HepG2 (cell line): ENCODE measurements around the gene SELENOM. TPM values are rescaled to one million over a fixed set of nuclear protein-coding genes. Genes with fewer than 3 reads are reported as not detected.

Source experiments
- ATAC-seq: fragments of 200-7000 bp; cut with Tn5 transposase; 3 replicates; pipeline ENCODE4 v1.9.1; 2020; ENCODE audit warnings: mild to moderate bottlenecking, moderate library complexity
- BruUV-seq: library from RNA; stranded (reverse); fragments of 400-500 nt; replicated peaks from 2 replicates; lab custom pipeline; 2021; lab: Mats Ljungman, UMichigan
- CTCF ChIA-PET: fragments of 300-600 bp; formaldehyde crosslinking; extraction: SDS; loops from one replicate; lab custom pipeline; 2021; ENCODE audit warnings: low total read pairs, inconsistent platforms, low intra/inter-chr PET ratio; lab: Yijun Ruan, JAX
- POLR2A ChIA-PET: fragments of 350-600 bp; sonication (Branson Sonifier 250); formaldehyde crosslinking; loops from one replicate; lab custom pipeline; 2020; ENCODE audit warnings: antibody characterized with exemption, inconsistent platforms; lab: Yijun Ruan, JAX
- DNase-seq: peaks from one replicate; pipeline ENCODE4 v3.0.0-alpha.2; 2015; ENCODE audit warnings: low spot score
- FAIRE-seq: peaks from 3 replicates; lab custom pipeline; 2011; peaks lifted over from hg19 to GRCh38; lab: Jason Lieb, UNC
- H2AFZ ChIP-seq: one replicate; pipeline ENCODE4 v1.6.1; 2011; ENCODE audit warnings: low read length, inconsistent platforms
- H3K27ac ChIP-seq: fragments of 300-600 bp; 3 replicates; pipeline ENCODE4 v1.8.0; 2011; ENCODE audit warnings: mixed run types, mild to moderate bottlenecking, mixed read lengths, low read length, inconsistent platforms; ENCODE audit not compliant: insufficient read depth; ENCODE audit errors: extremely low read length
- H3K27me3 ChIP-seq, 2 experiments: fragments of 200-600 bp in 1 of 2; 2 replicates in 1 of 2; 3 replicates in 1 of 2; pipeline versions ENCODE4 v1.6.0 to v1.8.0; 2011; ENCODE audit warnings: low read length in 2 of 2, mild to moderate bottlenecking in 2 of 2, moderate library complexity in 2 of 2, inconsistent platforms in 1 of 2; ENCODE audit not compliant: insufficient read depth in 2 of 2, control insufficient read depth in 1 of 2
- H3K36me3 ChIP-seq, 2 experiments: fragments of 200-600 bp in 1 of 2; replicated peaks in 1 of 2; 2 replicates in 1 of 2; 3 replicates in 1 of 2; pipeline versions ENCODE4 v1.5.1 to v1.8.0; 2011; ENCODE audit warnings: low read length in 2 of 2, inconsistent platforms in 1 of 2; ENCODE audit not compliant: insufficient read depth in 2 of 2, control insufficient read depth in 1 of 2
- H3K4me1 ChIP-seq: 2 replicates; pipeline ENCODE4 v1.5.1; 2012; ENCODE audit warnings: low read length, inconsistent platforms; ENCODE audit not compliant: insufficient read depth
- H3K4me2 ChIP-seq: 2 replicates; pipeline ENCODE4 v1.6.0; 2011; ENCODE audit warnings: low read depth, low read length, inconsistent platforms
- H3K4me3 ChIP-seq, 3 experiments: fragments of 200-600 bp in 1 of 3; sonication (generic), shearing (Covaris generic) in 1 of 3; replicated peaks in 1 of 3; 2 replicates each; pipeline ENCODE4 v1.5.1; 2011 to 2016; ENCODE audit warnings: low read length in 3 of 3, inconsistent platforms in 2 of 3, low read depth in 2 of 3, mild to moderate bottlenecking in 2 of 3, control low read depth in 1 of 3, mixed read lengths in 1 of 3; ENCODE audit not compliant: insufficient read depth in 1 of 3
- H3K79me2 ChIP-seq: one replicate; pipeline ENCODE4 v1.6.1; 2011; ENCODE audit warnings: low read length, inconsistent platforms; ENCODE audit not compliant: insufficient read depth
- H3K9ac ChIP-seq: 2 replicates; pipeline ENCODE4 v1.6.0; 2011; ENCODE audit warnings: mild to moderate bottlenecking, low read depth, low read length, inconsistent platforms; ENCODE audit not compliant: insufficient read depth
- H3K9me3 ChIP-seq: 2 replicates; pipeline ENCODE4 v1.5.1; 2012; ENCODE audit warnings: mild to moderate bottlenecking, low read length
- H4K20me1 ChIP-seq: 2 replicates; pipeline ENCODE4 v1.6.0; 2011; ENCODE audit warnings: inconsistent platforms, mild to moderate bottlenecking, low read length, moderate library complexity; ENCODE audit not compliant: insufficient read depth
- RORA ChIP-seq: sonication (generic); formaldehyde crosslinking; IDR thresholded peaks from 2 replicates; pipeline ENCODE4 v1.5.0; 2020; ENCODE audit warnings: mild to moderate bottlenecking, missing genetic modification reagents, moderate library complexity
- ZNF180 ChIP-seq: sonication (generic); formaldehyde crosslinking; IDR thresholded peaks from 2 replicates; pipeline ENCODE4 v1.4.0; 2020; ENCODE audit warnings: low read depth, missing genetic modification reagents, borderline replicate concordance
- ZNF558 ChIP-seq: sonication (generic); formaldehyde crosslinking; IDR thresholded peaks from 2 replicates; pipeline ENCODE4 v1.9.0; 2022; ENCODE audit warnings: mild to moderate bottlenecking, missing genetic modification reagents, borderline replicate concordance
- ZNF780A ChIP-seq: sonication (generic); formaldehyde crosslinking; IDR thresholded peaks from 2 replicates; pipeline ENCODE4 v1.8.0; 2022; ENCODE audit warnings: mild to moderate bottlenecking, missing genetic modification reagents, moderate library complexity
- WGBS: methylation state at CpG from one replicate; pipeline ENCODE4 v1.1.6; 2017; ENCODE audit warnings: low lambda C conversion rate; 5-methylcytosine and 5-hydroxymethylcytosine counted together
- in situ Hi-C: cut with HindIII; loops from 2 replicates; pipeline ENCODE4 v1.10.0; 2017; ENCODE audit warnings: low pct_unique_long_range_greater_than_20kb; ENCODE audit not compliant: extremely low pct_ligation_motif_present
- intact Hi-C: fragments of 100-400 bp; cut with micrococcal nuclease; formaldehyde crosslinking; loops from one replicate; pipeline ENCODE4 v1.10.0; 2022; ENCODE audit not compliant: unreplicated experiment
- polyA plus RNA-seq, 8 experiments: library from polyadenylated mRNA; depleted of rRNA in 3 of 8; stranded (reverse) in 7 of 8; unstranded in 1 of 8; fragments of >200 nt; fragmentation: Illumina TruSeq in 4 of 8; extraction: Trizol in 4 of 8; gene quantifications; 2 replicates each; pipeline versions ENCODE4 v1.2.1 to v1.2.3, GENCODE V29; 2011 to 2016; ENCODE audit warnings: low read depth in 4 of 8, missing spikeins in 1 of 8, mixed read lengths in 1 of 8; ENCODE audit not compliant: insufficient read depth in 1 of 8
- total RNA-seq, 5 experiments: library from RNA; depleted of rRNA; stranded (reverse); fragments of >200 nt; fragmentation: Illumina TruSeq; extraction: Trizol; gene quantifications; 2 replicates each; pipeline ENCODE4 v1.2.3, GENCODE V29; 2016; ENCODE audit warnings: low read depth in 1 of 5
- TF ChIP-seq, protein P1 (sequence below): sonication (generic); formaldehyde crosslinking; IDR thresholded peaks from 2 replicates; pipeline ENCODE4 v1.4.0; 2020; ENCODE audit warnings: missing genetic modification reagents, borderline replicate concordance

The SELENOM gene
- total and polyA plus RNA-seq, 2 of the 13 experiments (the other 11 are each of a cell fraction or from before 2014, with no cell fraction given): 4.1 to 4.3 TPM

- no peak for DNase-seq
- H2AFZ ChIP-seq: no peak overlapping the region
- no peak overlapping the region for H3K9ac ChIP-seq
- no peak overlapping the region for H3K27ac ChIP-seq
- in situ Hi-C loops: no loop called here
- no peak for TF ChIP-seq ZNF558 (CRISPR knock-in tag)
- TF ChIP-seq RORA (CRISPR knock-in tag): no peak
- TF ChIP-seq, protein P1, sequence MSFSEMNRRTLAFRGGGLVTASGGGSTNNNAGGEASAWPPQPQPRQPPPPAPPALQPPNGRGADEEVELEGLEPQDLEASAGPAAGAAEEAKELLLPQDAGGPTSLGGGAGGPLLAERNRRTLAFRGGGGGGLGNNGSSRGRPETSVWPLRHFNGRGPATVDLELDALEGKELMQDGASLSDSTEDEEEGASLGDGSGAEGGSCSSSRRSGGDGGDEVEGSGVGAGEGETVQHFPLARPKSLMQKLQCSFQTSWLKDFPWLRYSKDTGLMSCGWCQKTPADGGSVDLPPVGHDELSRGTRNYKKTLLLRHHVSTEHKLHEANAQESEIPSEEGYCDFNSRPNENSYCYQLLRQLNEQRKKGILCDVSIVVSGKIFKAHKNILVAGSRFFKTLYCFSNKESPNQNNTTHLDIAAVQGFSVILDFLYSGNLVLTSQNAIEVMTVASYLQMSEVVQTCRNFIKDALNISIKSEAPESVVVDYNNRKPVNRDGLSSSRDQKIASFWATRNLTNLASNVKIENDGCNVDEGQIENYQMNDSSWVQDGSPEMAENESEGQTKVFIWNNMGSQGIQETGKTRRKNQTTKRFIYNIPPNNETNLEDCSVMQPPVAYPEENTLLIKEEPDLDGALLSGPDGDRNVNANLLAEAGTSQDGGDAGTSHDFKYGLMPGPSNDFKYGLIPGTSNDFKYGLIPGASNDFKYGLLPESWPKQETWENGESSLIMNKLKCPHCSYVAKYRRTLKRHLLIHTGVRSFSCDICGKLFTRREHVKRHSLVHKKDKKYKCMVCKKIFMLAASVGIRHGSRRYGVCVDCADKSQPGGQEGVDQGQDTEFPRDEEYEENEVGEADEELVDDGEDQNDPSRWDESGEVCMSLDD (CRISPR knock-in tag): no peak
- TF ChIP-seq ZNF180: no peak
- TF ChIP-seq ZNF780A (CRISPR knock-in tag): no peak
- FAIRE-seq: no peak
- no peaks in the 10 kb centered on the region for H3K79me2 ChIP-seq
- H3K4me1 ChIP-seq: no peaks in the 10 kb centered on the region
- H3K4me2 ChIP-seq: no peak overlapping the region
- H3K4me3 ChIP-seq: no peak overlapping the region
- H3K36me3 ChIP-seq: peaks cover 42 to 56% of the 10 kb centered on the region in 2 experiments
- no peaks in the 10 kb centered on the region for H3K27me3 ChIP-seq
- ChIA-PET POLR2A (no interaction called here), CTCF (no interaction called here)
- H4K20me1 ChIP-seq: no peaks in the 10 kb centered on the region
- intact Hi-C loops: no loop called here
- ATAC-seq: no peak
- 100% methylated on average over 1 of the region's 5 CpGs for WGBS
- no peaks in the 10 kb centered on the region for H3K9me3 ChIP-seq
- BruUV-seq: no TSS peak
Measured at GRCh38 chr22:31094021-31094551, 13.3 kb downstream of the SELENOM start.
